Large intestine (tissue), 3 donors: ENCODE results near the gene BPIFB6. TPM values are rescaled to one million over a fixed set of nuclear protein-coding genes. Genes with fewer than 3 reads are reported as not detected.

Experiments used
- DNase-seq, 2 donors: peaks; one replicate each; pipeline versions ENCODE4 v3.0.0 to v3.0.0-alpha.2; 2013
- H3K27ac ChIP-seq: one replicate; pipeline ENCODE4 v1.5.1; 2013; ENCODE audit warnings: low read length
- H3K27me3 ChIP-seq: 2 replicates; pipeline ENCODE4 v1.6.1; 2013; ENCODE audit warnings: low read length; ENCODE audit not compliant: control insufficient read depth, insufficient read depth
- H3K36me3 ChIP-seq: 2 replicates; pipeline ENCODE4 v1.6.1; 2013; ENCODE audit warnings: low read length; ENCODE audit not compliant: control insufficient read depth, insufficient read depth
- H3K4me1 ChIP-seq: one replicate; pipeline ENCODE4 v1.6.1; 2013; ENCODE audit warnings: low read length; ENCODE audit not compliant: control insufficient read depth, insufficient read depth
- H3K4me3 ChIP-seq: one replicate; pipeline ENCODE4 v1.5.1; 2013; ENCODE audit warnings: low read length
- H3K9me3 ChIP-seq: one replicate; pipeline ENCODE4 v1.6.1; 2013; ENCODE audit warnings: mild to moderate bottlenecking, low read depth, low read length, moderate library complexity; ENCODE audit not compliant: control insufficient read depth
- WGBS: methylation state at CpG from one replicate; pipeline ENCODE4 v1.1.5; 2013; ENCODE audit warnings: low lambda C conversion rate; ENCODE audit not compliant: insufficient coverage; 5-methylcytosine and 5-hydroxymethylcytosine counted together
- polyA plus RNA-seq: library from polyadenylated mRNA; unstranded; fragments of 120-200 nt; gene quantifications from one replicate; pipeline ENCODE4 v1.2.1, GENCODE V29; 2013

BPIFB6 gene
- polyA plus RNA-seq, 1 donor = not detected

DNA sequence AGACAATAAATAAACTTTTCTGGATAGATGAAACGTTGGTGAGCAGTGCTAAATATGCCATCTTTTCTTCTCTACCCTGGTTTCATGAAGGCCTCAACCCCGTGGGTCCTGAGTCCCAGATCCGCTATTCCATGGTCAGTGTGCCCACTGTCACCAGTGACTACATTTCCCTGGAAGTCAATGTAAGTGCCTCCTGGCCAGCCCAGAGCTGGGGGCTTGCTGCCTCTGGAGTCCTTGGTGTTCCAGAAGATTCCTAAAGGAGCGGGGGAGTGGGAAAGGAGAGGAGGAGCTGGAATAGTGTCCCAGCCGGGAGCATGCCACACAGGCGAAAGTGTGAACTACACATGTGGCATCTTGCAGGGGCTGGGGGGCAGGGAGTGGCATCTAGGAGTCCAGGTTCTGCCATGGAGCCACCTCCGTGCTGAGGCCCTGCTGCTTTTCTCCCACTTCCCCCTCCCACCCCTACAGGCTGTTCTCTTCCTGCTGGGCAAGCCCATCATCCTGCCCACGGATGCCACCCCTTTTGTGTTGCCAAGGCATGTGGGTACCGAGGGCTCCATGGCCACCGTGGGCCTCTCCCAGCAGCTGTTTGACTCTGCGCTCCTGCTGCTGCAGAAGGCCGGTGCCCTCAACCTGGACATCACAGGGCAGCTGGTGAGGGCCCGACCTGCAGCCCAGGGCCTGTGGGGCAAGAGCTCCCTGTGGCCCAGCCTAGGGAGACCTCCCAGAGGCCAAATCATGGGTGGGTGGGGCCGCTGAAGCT lies 13.1 kb upstream of the BPIFB6 start:
- Histone ChIP-seq H3K4me1 (no peaks in the 10 kb centered on the region), H3K27ac (no peak overlapping the region), H3K36me3 (no peaks in the 10 kb centered on the region), H3K4me3 (no peak overlapping the region), H3K27me3 (peaks cover 6% of the 10 kb centered on the region), H3K9me3 (no peaks in the 10 kb centered on the region)
- no CpG with 5 or more reads among the region's 14 CpGs for WGBS
- DNase-seq = no peak

- Histone ChIP-seq H3K27ac (no peak overlapping the region), H3K4me3 (no peak overlapping the region), H3K36me3 (no peaks in the 10 kb centered on the region), H3K4me1 (peaks cover 3% of the 10 kb centered on the region), H3K27me3 (peaks cover 5% of the 10 kb centered on the region), H3K9me3 (no peaks in the 10 kb centered on the region)
- no peak for DNase-seq
- WGBS = no CpG with 5 or more reads among the region's 23 CpGs
Measured at GRCh38 chr20:33019465-33020277, 11.8 kb upstream of the BPIFB6 start.

- H3K4me3 ChIP-seq = no peak overlapping the region
- H3K27me3 ChIP-seq = no peaks in the 10 kb centered on the region
- H3K27ac ChIP-seq = no peak overlapping the region
- no peaks in the 10 kb centered on the region for H3K36me3 ChIP-seq
- peaks cover 3% of the 10 kb centered on the region for H3K4me1 ChIP-seq
- no CpG with 5 or more reads among the region's 18 CpGs for WGBS
- H3K9me3 ChIP-seq = no peaks in the 10 kb centered on the region
- DNase-seq = no peak
Measured at GRCh38 chr20:33020278-33021161, 10.9 kb upstream of the BPIFB6 start.

DNA sequence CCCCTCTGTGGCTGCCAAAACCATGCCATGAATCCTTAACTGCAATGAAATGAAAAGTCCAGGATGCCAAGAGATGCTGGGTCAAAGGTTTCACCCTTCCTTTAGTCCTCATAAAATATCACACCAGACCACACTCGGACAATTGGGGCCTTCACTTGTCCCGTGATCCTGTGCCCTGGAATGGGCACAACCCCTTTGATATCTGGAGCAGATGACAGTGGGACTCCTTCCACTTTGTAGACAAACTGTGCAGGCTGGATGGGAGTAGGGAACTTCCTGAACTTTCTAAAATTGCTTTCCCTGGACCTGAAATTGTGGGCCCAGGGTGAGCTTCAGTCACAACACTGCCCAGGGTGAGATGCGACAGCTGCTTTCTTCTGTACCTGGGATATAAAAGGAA lies 9.6 kb upstream of the BPIFB6 start:
- no peak overlapping the region for H3K27ac ChIP-seq
- WGBS = no CpG with 5 or more reads among the region's 3 CpGs
- no peaks in the 10 kb centered on the region for H3K9me3 ChIP-seq
- no peaks in the 10 kb centered on the region for H3K36me3 ChIP-seq
- no peak for DNase-seq
- peaks cover 3% of the 10 kb centered on the region for H3K4me1 ChIP-seq
- H3K27me3 ChIP-seq = no peaks in the 10 kb centered on the region
- H3K4me3 ChIP-seq = no peak overlapping the region

DNA sequence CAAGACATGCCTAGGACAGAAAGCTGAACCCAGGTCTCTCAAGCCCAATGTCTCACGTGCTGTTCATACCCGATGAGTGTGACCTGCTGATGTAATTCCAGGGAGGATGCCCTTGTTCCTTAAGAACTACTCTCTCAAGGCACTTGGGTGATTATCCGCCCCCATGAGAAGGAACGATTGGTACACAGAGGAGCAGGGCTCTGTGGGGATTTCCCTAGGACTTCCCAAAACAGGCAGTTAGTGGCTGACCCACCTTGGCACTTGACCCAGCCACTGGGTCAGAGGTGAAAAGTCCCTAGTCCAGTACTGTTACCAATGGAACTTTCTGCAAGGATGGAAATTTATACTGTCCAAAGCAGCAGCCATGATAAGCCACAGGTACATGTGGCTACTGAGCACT lies 9.2 kb upstream of the BPIFB6 start:
- Histone ChIP-seq H3K9me3 (no peaks in the 10 kb centered on the region), H3K4me1 (peaks cover 3% of the 10 kb centered on the region), H3K36me3 (no peaks in the 10 kb centered on the region), H3K4me3 (no peak overlapping the region), H3K27ac (no peak overlapping the region), H3K27me3 (no peaks in the 10 kb centered on the region)
- WGBS = no CpG with 5 or more reads among the region's 4 CpGs
- no peak for DNase-seq

GRCh38 chr20:33022694-33023438 lies 8.6 kb upstream of the BPIFB6 start:
- no peaks in the 10 kb centered on the region for H3K27me3 ChIP-seq
- peaks cover 3% of the 10 kb centered on the region for H3K4me1 ChIP-seq
- no peaks in the 10 kb centered on the region for H3K9me3 ChIP-seq
- H3K4me3 ChIP-seq = no peak overlapping the region
- H3K36me3 ChIP-seq = no peaks in the 10 kb centered on the region
- DNase-seq = no peak
- WGBS = no CpG with 5 or more reads among the region's 7 CpGs
- H3K27ac ChIP-seq = no peak overlapping the region

- Histone ChIP-seq H3K27ac (peak overlapping the region; percentile 70), H3K27me3 (no peaks in the 10 kb centered on the region), H3K9me3 (no peaks in the 10 kb centered on the region), H3K4me1 (peaks cover 3% of the 10 kb centered on the region), H3K4me3 (no peak overlapping the region), H3K36me3 (no peaks in the 10 kb centered on the region)
- no CpG with 5 or more reads among the region's 6 CpGs for WGBS
- DNase-seq = no peak
Measured at GRCh38 chr20:33023439-33024242, 7.8 kb upstream of the BPIFB6 start.

GRCh38 chr20:33024243-33024560 lies 7.2 kb upstream of the BPIFB6 start:
- DNase-seq = peak; percentile 59 to 69

GRCh38 chr20:33024609-33025317 lies 6.7 kb upstream of the BPIFB6 start:
- 56% methylated on average over 3 of the region's 5 CpGs for WGBS
- Histone ChIP-seq H3K27ac (peak overlapping the region; percentile 58), H3K4me3 (no peak overlapping the region), H3K4me1 (peaks cover 3% of the 10 kb centered on the region), H3K36me3 (no peaks in the 10 kb centered on the region), H3K9me3 (no peaks in the 10 kb centered on the region), H3K27me3 (no peaks in the 10 kb centered on the region)
- no peak for DNase-seq

More at GRCh38 chr20:33024243-33024560, 7.2 kb upstream of the BPIFB6 start:
- Histone ChIP-seq H3K4me3 (no peak overlapping the region), H3K9me3 (no peaks in the 10 kb centered on the region), H3K4me1 (peaks cover 3% of the 10 kb centered on the region), H3K27ac (peak overlapping the region; percentile 70), H3K27me3 (no peaks in the 10 kb centered on the region), H3K36me3 (no peaks in the 10 kb centered on the region)
- WGBS = no CpG with 5 or more reads among the region's 1 CpG
